ENCODE measurements around the gene CYTH1.

- TF ChIP-seq CTCF (IDR thresholded peaks at IDR 0.05 in 2 of 3, conservative IDR thresholded peaks at IDR 0.05 in 1 of 3; ENCODE audit: borderline replicate concordance in 1 of 3, insufficient read depth in 1 of 3, low read depth in 2 of 3, low read length in 2 of 3) (no peak; a peak in 1 of 6 replicates), POLR2A (IDR thresholded peaks at IDR 0.05; ENCODE audit: borderline replicate concordance, extremely low read depth, insufficient read depth, insufficient read length) (no peak), FOSL1 (IDR thresholded peaks at IDR 0.05; ENCODE audit: low read depth) (no peak), SP1 (IDR thresholded peaks at IDR 0.05; ENCODE audit: low read depth) (no peak), EZH2 (IDR thresholded peaks at IDR 0.05) (no peak), SIN3A (IDR thresholded peaks at IDR 0.05; ENCODE audit: low read depth) (no peak), CEBPB (IDR thresholded peaks at IDR 0.05; ENCODE audit: low read depth) (no peak)
Measured at GRCh38 chr17:78787444-78787843, 5.4 kb upstream of the CYTH1 start.

All from HCT116 (cell line).